ENCODE results near the gene HDGFL2. TPM values are rescaled to one million over a fixed set of nuclear protein-coding genes. Genes with fewer than 3 reads are reported as not detected.

Gene HDGFL2
- total RNA-seq (ENCODE audit: low replicate concordance), result 45.0 and 77.9 TPM in 2 replicates
- long read RNA-seq, result 0 reads

- Mint-ChIP-seq H3K9me3 (no peaks in the 10 kb centered on the region), H3K4me1 (ENCODE audit: unreplicated experiment) (peaks cover 8% of the 10 kb centered on the region), H3K27me3 (no peaks in the 10 kb centered on the region), H3K4me3 (peak within 1 kb of the TSS; percentile 92), H3K27ac (no peak within 1 kb of the TSS), H3K36me3 (peaks cover 5% of the 10 kb centered on the region)
- DNase-seq (ENCODE audit: extremely low spot score, unreplicated experiment), result no peak
- no peak for TF ChIP-seq CTCF (conservative IDR thresholded peaks at IDR 0.05)
These were observed at the start of gene HDGFL2 for GRCh38 chr19:4472174-4472974. TSS of gene HDGFL2 (plus strand) at chr19:4472297. CDS start at chr19:4472351, 54 bp downstream.

GRCh38 chr19:4423416-4424126 lies 48.5 kb upstream of the HDGFL2 start:
- no peak for TF ChIP-seq CTCF (conservative IDR thresholded peaks at IDR 0.05)
- DNase-seq (ENCODE audit: extremely low spot score, unreplicated experiment), result no peak
- no peaks in the 10 kb centered on the region for H3K9me3 Mint-ChIP-seq
- H3K4me1 Mint-ChIP-seq (ENCODE audit: unreplicated experiment), result no peaks in the 10 kb centered on the region
- peaks cover 10% of the 10 kb centered on the region for H3K36me3 Mint-ChIP-seq
- no peak overlapping the region for H3K4me3 Mint-ChIP-seq
- H3K27me3 Mint-ChIP-seq, result no peaks in the 10 kb centered on the region
- H3K27ac Mint-ChIP-seq, result no peak overlapping the region

- H3K4me3 Mint-ChIP-seq, result no peak overlapping the region
- H3K4me1 Mint-ChIP-seq (ENCODE audit: unreplicated experiment), result no peaks in the 10 kb centered on the region
- TF ChIP-seq CTCF (conservative IDR thresholded peaks at IDR 0.05), result no peak
- no peak overlapping the region for H3K27ac Mint-ChIP-seq
- H3K36me3 Mint-ChIP-seq, result peaks cover 14% of the 10 kb centered on the region
- no peaks in the 10 kb centered on the region for H3K27me3 Mint-ChIP-seq
- no peaks in the 10 kb centered on the region for H3K9me3 Mint-ChIP-seq
- DNase-seq (ENCODE audit: extremely low spot score, unreplicated experiment), result no peak
These were observed 46.6 kb upstream of the HDGFL2 start for GRCh38 chr19:4425537-4425936.

GRCh38 chr19:4428326-4428975 lies 43.6 kb upstream of the HDGFL2 start:
- TF ChIP-seq CTCF (conservative IDR thresholded peaks at IDR 0.05), result no peak

GRCh38 chr19:4429256-4429655 lies 42.8 kb upstream of the HDGFL2 start:
- Mint-ChIP-seq H3K27me3 (no peaks in the 10 kb centered on the region), H3K4me3 (no peak overlapping the region), H3K9me3 (no peaks in the 10 kb centered on the region), H3K27ac (no peak overlapping the region), H3K36me3 (peaks cover 11% of the 10 kb centered on the region), H3K4me1 (ENCODE audit: unreplicated experiment) (no peaks in the 10 kb centered on the region)
- TF ChIP-seq CTCF (conservative IDR thresholded peaks at IDR 0.05), result no peak
- DNase-seq (ENCODE audit: extremely low spot score, unreplicated experiment), result no peak

More at GRCh38 chr19:4428326-4428975, 43.6 kb upstream of the HDGFL2 start:
- DNase-seq (ENCODE audit: extremely low spot score, unreplicated experiment), result no peak
- no peaks in the 10 kb centered on the region for H3K4me1 Mint-ChIP-seq (ENCODE audit: unreplicated experiment)
- H3K27ac Mint-ChIP-seq, result no peak overlapping the region
- peaks cover 11% of the 10 kb centered on the region for H3K36me3 Mint-ChIP-seq
- H3K27me3 Mint-ChIP-seq, result no peaks in the 10 kb centered on the region
- H3K9me3 Mint-ChIP-seq, result no peaks in the 10 kb centered on the region
- H3K4me3 Mint-ChIP-seq, result no peak overlapping the region
